UCSD-AML1 (cell line): ENCODE results near the gene FMN2.
"Not testable (repeated sequence)": the region's sequence is repeated elsewhere in the genome, so short reads cannot be mapped to it uniquely, and the experiment has no call there.

Experiments used
- DNase-seq: peaks from one replicate; lab custom pipeline; 2025; ENCODE audit not compliant: unreplicated experiment; lab: John Stamatoyannopoulos, UW

FMN2 gene

DNA sequence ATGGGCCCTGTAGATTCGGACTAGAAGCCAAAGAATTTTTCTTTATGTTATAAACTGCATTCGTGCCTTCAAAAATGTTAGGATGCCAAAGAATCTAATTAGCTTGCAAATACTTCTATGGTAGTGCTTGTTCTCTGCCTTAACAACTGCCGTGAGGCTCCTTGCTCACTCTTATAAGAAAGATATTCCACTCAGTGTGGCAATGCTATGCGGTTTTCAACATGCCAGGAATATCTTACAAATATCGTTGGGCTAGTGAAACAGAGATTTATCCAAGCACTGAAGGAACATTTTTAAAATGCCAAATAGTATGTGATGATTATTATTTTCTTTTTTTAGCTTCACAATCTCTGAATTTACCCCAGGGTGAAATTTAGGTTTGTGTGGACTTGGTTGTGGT lies 322.0 kb downstream of the FMN2 start:
- no peak for DNase-seq

- no peak for DNase-seq
Measured at GRCh38 chr1:240414237-240414636, 322.6 kb downstream of the FMN2 start.

DNA sequence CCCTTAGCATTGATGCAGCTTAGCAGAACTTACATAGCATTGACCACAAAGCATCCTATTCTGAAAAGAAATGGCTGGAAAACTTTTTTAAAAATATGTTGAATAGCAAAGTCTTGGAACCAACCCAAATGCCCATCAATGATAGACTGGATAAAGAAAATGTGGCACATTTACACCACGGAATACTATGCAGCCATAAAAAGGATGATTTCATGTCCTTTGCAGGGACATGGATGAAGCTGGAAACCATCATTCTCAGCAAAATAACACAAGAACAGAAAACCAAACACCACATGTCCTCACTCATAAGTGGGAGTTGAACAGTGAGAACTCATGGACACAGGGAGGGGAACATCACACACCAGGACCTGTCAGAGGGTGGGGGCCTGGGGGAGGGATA lies 323.3 kb downstream of the FMN2 start:
- not testable (repeated sequence) for DNase-seq

DNA sequence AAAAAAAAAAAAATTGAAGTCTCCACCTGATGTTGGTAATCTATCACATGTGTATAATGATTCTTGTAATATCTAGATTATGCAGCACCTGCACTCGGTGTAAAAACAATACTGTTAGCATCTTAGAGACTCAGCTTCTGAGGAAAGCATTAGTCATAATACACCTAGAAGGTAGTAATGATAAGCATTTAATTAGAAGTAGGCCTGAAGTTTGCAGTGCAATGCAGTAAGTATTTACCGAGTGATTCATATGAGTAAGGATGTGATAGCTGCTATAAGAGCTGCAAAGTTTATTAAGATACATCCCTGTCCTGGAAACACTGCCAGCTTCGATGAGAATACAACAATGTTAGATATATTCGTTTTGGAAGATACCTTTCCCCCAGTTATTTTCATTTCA lies 323.8 kb downstream of the FMN2 start:
- DNase-seq: no peak

DNA sequence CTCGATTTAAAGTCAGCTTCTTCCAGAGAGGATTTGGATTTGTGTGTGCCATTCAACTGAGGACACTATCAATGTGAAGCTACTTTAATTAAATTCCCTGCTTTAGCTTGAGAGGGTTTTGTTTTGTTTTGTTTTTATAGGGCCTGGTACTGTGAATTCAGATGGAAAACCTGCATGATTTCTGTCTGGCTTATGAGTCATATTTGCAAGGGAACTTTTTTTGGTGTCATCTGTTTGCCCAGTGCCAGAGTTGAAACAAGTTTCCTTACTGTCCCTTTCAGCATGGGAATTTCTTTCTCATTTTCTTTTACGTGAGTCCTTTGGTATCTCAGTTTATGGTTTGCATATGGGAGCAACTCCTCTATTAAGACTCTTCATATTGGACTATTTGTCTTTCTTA lies 325.6 kb downstream of the FMN2 start:
- no peak for DNase-seq

DNA sequence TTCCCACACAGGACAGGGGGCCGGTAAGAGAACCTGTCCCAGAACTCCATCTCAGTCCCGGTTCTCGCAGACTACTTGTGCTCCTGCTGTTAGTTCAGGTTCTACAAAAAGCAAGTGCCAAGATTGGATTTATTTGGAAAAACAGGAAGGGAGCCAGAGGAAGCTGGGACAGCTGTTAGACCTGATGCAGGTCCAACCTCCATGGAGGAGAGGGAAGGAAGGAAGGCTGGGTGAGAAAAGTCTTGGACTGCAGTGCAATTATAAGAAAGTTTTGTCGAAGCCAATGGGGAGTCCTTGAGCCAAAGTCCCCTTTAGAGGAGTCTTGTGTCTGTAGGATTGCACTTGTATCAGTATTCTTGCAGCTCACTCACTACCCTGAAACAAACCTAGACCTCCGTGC lies 329.1 kb downstream of the FMN2 start:
- no peak for DNase-seq

GRCh38 chr1:240423246-240423924 lies 331.7 kb downstream of the FMN2 start:
- DNase-seq: no peak

GRCh38 chr1:240424740-240425464 lies 333.2 kb downstream of the FMN2 start:
- no peak for DNase-seq

DNA sequence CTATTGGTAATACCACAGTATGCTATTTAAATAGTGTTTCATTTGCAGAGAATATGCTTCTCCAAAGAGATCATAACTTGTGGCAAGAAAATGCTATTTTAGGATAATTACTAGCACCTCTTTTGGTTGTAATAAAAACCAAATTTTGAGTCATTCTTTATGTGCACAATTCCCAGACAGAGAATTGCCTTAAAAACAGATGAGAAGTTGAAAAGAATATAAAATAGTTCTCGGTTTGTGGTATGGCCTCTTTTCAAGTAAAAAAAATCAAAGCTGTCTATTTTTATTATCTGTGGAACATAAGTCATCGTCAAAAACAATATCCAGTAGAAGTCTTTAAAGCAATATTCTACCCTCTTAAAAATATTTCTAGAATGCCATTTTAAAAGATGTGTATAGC lies 334.4 kb downstream of the FMN2 start:
- DNase-seq: no peak

GRCh38 chr1:240435996-240436566 lies 344.4 kb downstream of the FMN2 start:
- DNase-seq: no peak

- no peak for DNase-seq
Measured at GRCh38 chr1:240441669-240442068, 350.0 kb downstream of the FMN2 start.

- no peak for DNase-seq
Measured at GRCh38 chr1:240445369-240445768, 353.7 kb downstream of the FMN2 start.

DNA sequence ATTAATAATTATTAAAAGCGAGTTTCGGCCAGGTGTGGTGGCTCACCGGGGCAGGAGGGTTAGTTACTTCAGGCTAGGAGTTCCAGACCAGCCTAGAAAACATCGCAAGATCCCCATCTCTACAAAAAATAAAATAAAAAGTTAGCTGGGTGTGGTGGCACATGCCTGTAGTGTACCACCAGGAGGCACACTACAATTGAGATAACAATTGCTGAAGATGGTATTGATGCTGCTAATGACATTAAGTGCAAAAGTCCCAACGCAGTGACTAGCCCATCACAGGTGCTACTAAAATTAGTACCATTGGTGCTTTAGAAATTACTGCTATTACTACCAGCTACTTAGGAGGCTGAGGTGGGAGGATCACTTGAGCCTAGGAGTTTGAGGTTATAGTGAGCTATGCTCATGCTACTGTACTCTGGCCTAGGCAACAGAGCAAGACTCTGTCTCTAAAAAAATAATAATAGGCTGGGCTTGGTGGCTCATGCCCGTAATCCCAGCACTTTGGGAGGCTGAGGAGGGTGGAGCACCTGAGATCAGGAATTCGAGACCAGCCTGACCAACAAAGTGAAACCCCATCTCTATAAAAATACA lies 363.6 kb downstream of the FMN2 start:
- DNase-seq: no peak

GRCh38 chr1:240457203-240457602 lies 365.5 kb downstream of the FMN2 start:
- DNase-seq: no peak

DNA sequence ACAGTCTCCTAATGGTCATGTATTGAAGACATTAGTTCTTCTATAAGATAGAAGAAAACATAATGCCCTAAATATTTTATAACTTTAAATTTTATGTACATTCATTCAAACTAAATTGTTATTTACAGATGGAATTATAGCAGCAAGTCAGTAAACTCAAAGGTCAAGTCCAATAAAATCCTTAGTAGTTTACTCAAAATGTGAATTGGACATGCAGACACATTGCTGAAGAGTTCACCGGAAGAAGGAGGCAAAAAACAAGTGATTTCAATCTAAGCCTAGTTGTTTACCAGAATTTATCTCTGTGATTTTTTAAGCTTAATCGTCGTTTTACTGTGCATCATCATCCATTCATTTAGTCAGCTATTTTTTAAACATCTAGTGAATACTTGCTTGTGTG lies 370.6 kb downstream of the FMN2 start:
- no peak for DNase-seq

- DNase-seq: no peak
Measured at GRCh38 chr1:240462766-240463395, 371.2 kb downstream of the FMN2 start.

DNA sequence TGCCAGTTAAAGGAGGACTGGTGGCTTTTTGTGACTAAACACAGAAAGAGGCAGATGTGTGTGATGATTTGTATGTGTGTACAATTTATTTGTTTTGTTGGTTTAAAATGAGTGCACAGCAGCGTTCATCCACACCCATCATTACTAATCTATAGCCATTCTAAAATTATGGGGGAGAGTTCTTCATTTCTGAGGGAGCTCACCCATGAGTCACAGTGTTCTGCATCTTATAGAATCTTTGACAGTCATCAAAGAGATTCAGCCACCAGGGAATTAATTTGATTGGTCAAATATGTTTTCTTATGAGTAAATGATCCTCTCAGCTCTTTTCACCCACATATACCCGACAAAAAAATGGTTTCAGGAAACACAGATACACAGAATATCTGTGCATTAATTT lies 372.4 kb downstream of the FMN2 start:
- DNase-seq: no peak

- no peak for DNase-seq
Measured at GRCh38 chr1:240465531-240465940, 373.9 kb downstream of the FMN2 start.

DNA sequence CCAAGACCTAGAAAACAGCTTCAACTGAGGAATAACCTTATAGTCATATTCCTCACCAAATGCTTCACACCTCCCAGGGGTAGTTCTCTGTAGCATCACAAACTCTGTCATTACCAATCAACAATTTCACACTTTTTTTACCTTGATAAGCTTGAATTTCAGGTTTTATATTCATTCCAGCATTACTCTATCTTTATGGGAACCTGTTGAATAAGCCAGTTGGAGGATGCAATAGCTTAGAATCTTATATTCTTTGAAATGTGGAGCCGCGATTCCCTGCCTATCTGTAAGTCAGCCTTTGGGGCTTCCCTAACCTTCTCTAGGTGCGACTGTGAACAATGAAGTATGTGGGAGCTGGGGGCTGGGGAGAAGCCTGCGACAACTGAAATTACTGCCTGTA lies 374.8 kb downstream of the FMN2 start:
- no peak for DNase-seq

DNA sequence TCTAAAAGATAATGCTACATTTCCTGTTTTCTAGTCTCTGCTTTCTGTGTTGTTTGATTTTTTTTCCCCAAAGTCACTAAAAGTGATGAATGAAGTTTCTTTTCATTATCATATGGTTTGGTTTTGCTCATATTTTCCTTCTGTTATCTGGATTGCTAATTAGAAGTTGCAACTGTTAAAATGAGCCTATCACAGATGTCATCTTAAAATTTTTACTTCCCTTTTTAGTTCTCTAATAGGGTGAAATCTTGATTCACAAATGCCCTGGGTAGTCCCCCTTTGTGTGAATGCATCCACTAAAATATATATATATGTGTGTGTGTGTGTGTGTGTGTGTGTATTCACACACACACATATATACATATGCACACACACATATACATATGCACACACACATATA lies 376.2 kb downstream of the FMN2 start:
- no peak for DNase-seq

DNA sequence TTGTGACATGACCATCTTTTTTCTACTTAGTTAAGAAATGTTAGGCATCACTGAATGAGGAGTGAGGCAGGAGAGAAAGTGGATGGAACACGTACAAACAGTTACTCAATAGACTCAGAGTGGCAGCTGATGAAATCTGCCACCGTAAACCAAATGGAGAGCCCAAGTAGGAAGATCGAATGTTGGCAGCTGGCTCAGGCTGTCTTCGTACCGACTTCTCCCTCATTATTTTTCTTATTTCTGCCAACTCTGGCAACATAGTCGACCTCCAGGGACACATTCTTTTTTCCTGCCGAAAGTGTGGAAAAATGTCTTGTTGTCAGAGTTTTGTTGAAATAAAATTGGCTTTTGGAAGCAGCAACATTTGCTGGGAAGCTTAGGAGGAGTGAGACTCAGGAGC lies 377.0 kb downstream of the FMN2 start:
- DNase-seq: no peak
